Fibroblast of pulmonary artery (primary cell): Measurements from ENCODE around the gene AKT1S1.

Source experiments
- DNase-seq: peaks from one replicate; pipeline ENCODE4 v3.0.0-alpha.2; 2010; ENCODE audit warnings: low read depth
- H3K4me3 ChIP-seq: replicated peaks from 2 replicates; pipeline ENCODE4 v1.5.1; 2011; ENCODE audit warnings: low read depth, mild to moderate bottlenecking, control low read depth, low read length, moderate library complexity
- TF ChIP-seq, protein P1 (sequence below): IDR thresholded peaks from 2 replicates; pipeline ENCODE4 v1.5.1; 2011; ENCODE audit warnings: mild to moderate bottlenecking, control low read depth, low read length, inconsistent platforms; ENCODE audit errors: missing control alignments

The AKT1S1 gene

DNA sequence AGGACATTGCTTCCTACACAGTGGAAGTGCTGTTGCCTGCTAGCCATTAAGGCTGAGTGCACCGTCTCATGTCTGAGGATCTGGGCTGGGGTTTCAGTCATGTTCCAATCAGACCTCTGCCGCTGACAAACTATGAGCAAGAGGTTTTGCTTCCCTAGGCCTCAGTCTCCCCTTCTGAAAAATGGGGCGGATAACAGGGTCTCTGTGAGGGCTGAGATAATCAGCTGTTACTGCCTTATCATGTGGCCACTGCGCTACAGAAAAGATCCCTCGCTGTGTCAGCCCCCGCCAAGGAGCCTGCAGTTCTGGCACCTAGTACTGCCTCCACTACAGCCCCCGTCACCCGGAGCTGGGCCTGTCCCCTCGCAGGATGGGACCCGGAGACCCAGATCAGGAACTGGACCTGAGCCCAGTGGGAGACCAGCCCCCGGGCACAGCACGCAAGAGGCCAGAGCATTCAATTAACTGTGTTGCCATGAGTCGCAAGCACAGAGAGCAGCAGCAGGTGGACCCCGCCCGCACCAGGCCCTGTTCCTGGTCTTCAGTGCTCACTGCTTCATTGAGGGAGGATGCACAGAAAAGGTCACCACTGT, 6.8 kb downstream of the AKT1S1 start:
- DNase-seq: no peak
- TF ChIP-seq, protein P1, sequence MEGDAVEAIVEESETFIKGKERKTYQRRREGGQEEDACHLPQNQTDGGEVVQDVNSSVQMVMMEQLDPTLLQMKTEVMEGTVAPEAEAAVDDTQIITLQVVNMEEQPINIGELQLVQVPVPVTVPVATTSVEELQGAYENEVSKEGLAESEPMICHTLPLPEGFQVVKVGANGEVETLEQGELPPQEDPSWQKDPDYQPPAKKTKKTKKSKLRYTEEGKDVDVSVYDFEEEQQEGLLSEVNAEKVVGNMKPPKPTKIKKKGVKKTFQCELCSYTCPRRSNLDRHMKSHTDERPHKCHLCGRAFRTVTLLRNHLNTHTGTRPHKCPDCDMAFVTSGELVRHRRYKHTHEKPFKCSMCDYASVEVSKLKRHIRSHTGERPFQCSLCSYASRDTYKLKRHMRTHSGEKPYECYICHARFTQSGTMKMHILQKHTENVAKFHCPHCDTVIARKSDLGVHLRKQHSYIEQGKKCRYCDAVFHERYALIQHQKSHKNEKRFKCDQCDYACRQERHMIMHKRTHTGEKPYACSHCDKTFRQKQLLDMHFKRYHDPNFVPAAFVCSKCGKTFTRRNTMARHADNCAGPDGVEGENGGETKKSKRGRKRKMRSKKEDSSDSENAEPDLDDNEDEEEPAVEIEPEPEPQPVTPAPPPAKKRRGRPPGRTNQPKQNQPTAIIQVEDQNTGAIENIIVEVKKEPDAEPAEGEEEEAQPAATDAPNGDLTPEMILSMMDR: no peak

DNA sequence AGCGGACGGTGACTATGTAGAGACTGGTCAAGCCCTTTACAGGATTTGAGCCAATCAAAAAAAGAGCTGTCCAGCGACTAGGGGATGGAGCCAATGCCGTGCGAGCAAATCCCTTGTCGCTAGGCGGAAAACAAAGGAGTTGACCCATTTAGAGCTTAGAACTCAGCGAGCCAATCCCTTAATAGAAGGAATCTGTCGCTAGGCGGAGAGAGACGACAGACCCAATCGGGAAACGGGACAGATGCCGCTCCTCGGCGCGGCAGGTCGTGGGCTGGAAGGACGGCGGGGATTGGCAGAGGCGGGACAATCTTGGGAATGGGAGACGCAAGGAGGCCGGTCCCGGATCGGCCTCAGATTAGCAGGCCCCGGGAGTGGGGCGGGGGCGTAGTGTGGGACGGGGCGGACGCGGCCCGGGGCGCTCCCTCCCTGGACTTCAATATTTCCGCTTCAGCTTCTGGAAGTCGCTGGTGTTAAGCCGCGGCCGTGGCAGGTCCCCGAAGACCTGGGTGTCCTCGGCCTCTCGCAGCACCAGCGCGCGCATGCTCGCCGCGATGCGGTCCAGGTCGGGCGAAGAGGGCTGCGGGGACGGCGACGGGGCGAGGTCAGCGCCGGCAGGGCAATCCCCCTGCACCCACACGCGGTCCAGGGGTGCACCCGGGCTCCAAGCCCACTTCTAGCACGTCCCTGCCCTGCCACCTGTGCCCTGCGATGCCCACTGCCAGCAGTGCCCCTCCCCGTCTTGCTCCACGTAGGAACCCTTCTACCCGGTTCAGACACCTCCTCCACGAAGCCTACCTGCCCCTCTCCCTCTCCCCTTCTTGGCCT, 7.5 kb downstream of the AKT1S1 start:
- TF ChIP-seq, protein P1: no peak
- peak overlapping the region; percentile 55 for H3K4me3 ChIP-seq
- DNase-seq: peak; percentile 100

More for the DNA sequence above, 6.8 kb downstream of the AKT1S1 start:
- H3K4me3 ChIP-seq: peak overlapping the region; percentile 55

DNA sequence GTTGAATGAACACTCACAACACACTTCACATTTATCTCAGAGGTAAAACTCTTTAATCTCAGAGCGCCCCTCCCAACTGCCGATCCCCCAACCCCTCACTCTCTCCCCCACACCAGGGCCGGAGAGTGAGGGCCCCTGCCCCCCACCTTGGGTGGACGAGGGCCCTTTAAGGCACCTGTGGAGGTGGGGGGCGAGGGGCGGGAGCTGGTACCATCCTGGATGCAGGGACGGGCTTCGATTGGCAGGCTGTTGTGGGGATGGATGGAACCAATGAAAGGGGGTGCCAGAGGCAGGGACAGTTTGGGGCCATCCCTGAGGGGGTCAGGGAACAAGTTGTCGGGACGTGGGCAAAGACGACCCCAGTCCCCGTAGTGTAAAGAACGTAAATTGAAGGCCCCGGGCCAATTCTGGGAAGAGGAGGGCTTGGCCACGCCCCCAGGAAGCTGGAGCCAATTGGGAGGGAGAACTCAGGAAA, 8.1 kb downstream of the AKT1S1 start:
- peak overlapping the region; percentile 48 for H3K4me3 ChIP-seq
- TF ChIP-seq, protein P1: no peak
- no peak for DNase-seq

DNA sequence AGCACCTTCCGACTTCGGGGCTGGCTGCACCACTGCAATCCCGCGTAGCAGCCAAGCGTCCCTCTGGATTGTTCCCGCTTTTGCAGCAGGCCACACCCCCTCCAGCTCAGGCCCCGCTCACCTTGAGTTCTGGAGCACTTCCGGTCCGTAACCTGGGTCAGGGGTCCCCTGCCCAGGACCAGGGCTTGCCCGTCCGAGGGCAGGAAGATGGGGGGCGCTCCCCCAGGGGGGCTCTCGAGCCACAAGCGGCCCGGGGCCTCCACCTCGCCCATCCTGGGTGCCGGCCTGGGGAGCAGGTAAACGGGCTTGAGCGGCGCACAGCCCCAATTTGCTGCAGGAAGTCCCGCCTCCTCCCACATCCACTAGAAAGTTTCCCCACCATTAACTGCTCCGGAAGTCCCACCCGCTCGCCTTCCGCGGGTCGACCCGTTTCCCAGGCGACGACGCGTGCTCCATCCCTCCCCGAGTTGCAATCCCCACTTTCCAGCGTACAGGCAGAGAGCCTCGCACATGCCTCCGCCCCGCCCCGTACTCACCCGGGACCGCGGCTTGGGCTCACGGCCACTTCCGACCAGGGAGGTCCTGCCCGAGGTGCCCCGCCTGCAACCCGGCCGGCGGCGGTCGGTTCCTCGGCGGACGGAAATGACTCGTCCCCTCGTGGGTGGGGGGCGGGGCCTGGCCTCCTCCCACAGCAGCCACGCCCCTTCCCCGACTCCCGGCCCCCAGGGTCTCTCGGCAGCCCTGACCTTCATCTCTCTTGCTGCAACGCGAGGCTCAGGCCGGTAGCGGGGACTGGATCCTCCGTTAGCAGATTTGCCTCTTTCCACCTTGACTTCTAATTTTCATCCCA, 10.0 kb downstream of the AKT1S1 start, which contains the start of gene PNKP:
PNKP (minus strand) TSS at position 644 of the 850 bp plus-strand sequence; CDS start at position 272, 372 bp downstream.
- peak; percentile 94 for DNase-seq
- TF ChIP-seq, protein P1: no peak
- H3K4me3 ChIP-seq: peak within 1 kb of the TSS; percentile 84

DNA sequence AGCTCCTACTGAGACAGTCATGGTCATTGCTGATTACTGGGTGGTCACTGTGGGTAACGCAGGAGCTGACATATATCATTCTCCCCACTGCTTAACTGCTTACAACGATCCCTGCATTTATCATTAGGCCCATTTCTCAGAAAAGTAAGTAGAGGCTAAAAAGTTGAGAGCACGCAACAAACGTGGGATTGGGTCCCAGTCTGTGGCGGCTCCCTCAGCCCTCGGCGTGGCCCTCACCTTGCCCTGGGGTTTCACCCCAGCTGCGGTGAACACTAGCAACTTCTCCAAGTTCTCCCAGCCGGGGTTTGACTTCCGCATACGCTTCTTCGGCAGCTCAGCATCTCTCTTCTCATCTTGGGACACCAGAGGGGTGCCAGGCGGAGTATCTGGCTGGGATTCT, 12.3 kb downstream of the AKT1S1 start:
- DNase-seq: no peak
- TF ChIP-seq, protein P1: no peak
- no peak overlapping the region for H3K4me3 ChIP-seq

DNA sequence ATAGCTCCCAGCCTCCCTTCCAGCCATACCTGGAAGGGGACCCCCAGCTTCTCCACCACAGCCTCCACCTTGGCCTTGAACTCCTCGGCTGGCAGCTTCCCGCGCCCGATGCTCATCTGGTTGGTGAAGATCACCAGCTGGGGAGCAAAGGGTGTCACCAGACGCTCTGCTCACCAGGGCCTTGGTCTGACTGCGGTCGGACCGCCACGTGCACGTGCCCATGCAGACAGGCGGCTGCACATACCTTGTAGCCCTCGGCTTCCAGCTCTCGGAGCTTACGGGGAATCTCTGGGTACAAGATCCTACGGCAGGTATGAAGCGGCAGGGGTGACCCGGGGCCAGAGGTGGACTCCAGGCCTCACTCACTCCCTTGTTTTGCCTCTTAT, 13.2 kb downstream of the AKT1S1 start:
- H3K4me3 ChIP-seq: no peak overlapping the region
- DNase-seq: no peak
- TF ChIP-seq, protein P1: no peak
